H7 (cell line): ENCODE results near the gene KCNQ1OT1. TPM values are rescaled to one million over a fixed set of nuclear protein-coding genes. Genes with fewer than 3 reads are reported as not detected.

Source experiments
- DNase-seq: peaks from one replicate; pipeline ENCODE4 v3.0.0; 2012
- H3K27me3 ChIP-seq: 2 replicates; pipeline ENCODE4 v1.6.0; 2011; ENCODE audit warnings: mild to moderate bottlenecking, low read length; ENCODE audit not compliant: control insufficient read depth, insufficient read depth
- H3K36me3 ChIP-seq: replicated peaks from 2 replicates; pipeline ENCODE4 v1.5.1; 2011; ENCODE audit warnings: low read length; ENCODE audit not compliant: control insufficient read depth, insufficient read depth
- H3K4me3 ChIP-seq: 2 replicates; pipeline ENCODE4 v1.5.1; 2011; ENCODE audit warnings: low read depth, mild to moderate bottlenecking, control low read depth, low read length, moderate library complexity; ENCODE audit not compliant: insufficient read depth
- total RNA-seq: library from RNA; depleted of rRNA; stranded (reverse); fragments of >200 nt; shearing (Covaris generic); gene quantifications from 2 replicates; pipeline ENCODE4 v1.2.3, GENCODE V29; 2014

Gene KCNQ1OT1
- total RNA-seq, 1 experiment from 2014 or later: 0.83 TPM

- H3K36me3 ChIP-seq: no peaks in the 10 kb centered on the region
- no peak for DNase-seq
- H3K4me3 ChIP-seq: no peak overlapping the region
- H3K27me3 ChIP-seq: peaks cover 1% of the 10 kb centered on the region; the same call in 1 of the 2 replicates
Observed at GRCh38 chr11:2694495-2694894, 5.3 kb downstream of the KCNQ1OT1 start.

DNA sequence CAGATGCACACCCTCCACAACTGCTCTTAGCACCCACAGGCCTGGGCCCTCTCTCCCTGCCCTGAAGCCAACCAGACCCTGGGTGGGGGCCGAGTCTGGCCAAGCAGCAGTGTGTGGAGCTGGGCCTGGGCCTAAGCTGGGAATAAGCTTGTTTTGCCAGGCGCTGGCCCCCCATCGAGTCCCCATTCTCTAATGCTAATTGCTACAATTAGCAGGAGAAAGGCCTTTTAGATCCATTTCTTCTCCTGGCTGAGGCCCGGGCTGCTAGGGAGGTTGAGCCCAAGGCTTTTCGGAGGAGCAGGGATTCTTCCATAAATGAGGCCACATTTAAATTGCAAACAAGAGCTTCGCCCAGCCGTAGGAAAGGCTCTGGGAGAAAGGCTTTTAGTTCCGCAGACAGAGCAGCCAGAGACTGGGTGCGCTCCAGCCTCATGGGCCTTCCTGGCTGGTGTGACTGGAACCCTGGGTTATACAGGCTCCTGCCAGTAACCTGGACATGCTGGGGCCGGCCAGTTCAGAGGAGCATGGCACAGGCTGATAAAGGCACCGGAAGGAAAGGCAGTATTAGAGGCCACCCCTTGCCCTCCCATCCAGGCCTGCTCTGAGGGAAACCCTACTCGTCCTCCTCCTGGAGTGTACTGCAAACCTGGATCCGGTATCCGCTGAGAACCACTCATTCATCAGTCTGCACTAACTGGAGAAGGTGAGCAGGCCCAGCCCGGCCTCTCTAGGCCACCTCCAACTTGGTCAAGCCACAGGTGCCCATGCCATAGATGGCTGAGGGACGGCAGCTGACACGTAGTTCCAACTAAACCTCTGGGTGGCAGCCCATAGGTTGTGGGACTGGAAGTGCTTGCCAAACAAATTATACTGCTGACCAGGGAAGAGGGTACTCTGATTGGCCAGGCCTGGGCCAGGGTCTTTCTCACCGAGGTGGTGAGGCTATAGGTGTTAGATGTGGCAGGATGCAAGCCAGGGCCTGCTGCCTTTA lies 6.2 kb downstream of the KCNQ1OT1 start:
- H3K4me3 ChIP-seq: no peak overlapping the region
- peaks cover 1% of the 10 kb centered on the region; the same call in 1 of the 2 replicates for H3K27me3 ChIP-seq
- peak; percentile 89 for DNase-seq
- no peaks in the 10 kb centered on the region for H3K36me3 ChIP-seq

GRCh38 chr11:2691991-2692875 lies 7.6 kb downstream of the KCNQ1OT1 start:
- DNase-seq: peak; percentile 78

DNA sequence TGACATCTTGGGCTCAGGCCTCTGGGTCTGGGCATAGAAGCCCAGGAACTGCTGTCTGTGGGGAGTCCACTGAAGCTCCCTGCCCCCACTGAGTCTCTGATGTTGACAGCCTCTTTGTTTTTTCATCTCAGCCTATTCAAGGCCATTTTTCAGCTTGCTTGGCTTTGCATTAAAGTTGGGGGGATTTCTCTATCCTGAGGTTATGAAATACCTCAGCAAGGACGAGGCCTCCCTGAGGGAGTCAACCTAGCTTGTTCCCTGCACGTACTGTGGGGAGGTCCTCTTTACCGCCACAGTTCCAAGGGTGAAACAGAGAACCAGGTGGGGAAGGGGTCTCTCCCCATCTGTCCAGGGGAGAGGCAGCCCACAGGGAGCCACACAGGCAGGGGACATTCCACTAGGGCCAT lies 8.4 kb downstream of the KCNQ1OT1 start:
- Histone ChIP-seq H3K4me3 (no peak overlapping the region), H3K36me3 (no peaks in the 10 kb centered on the region), H3K27me3 (peaks cover 1% of the 10 kb centered on the region; the same call in 1 of the 2 replicates)
- no peak for DNase-seq

More at GRCh38 chr11:2691991-2692875, 7.6 kb downstream of the KCNQ1OT1 start:
- Histone ChIP-seq H3K27me3 (peaks cover 1% of the 10 kb centered on the region; the same call in 1 of the 2 replicates), H3K4me3 (no peak overlapping the region), H3K36me3 (no peaks in the 10 kb centered on the region)

GRCh38 chr11:2690596-2691354 lies 9.0 kb downstream of the KCNQ1OT1 start:
- no peaks in the 10 kb centered on the region for H3K36me3 ChIP-seq

GRCh38 chr11:2689651-2690575 lies 9.9 kb downstream of the KCNQ1OT1 start:
- no peak for DNase-seq
- Histone ChIP-seq H3K27me3 (peaks cover 1% of the 10 kb centered on the region; the same call in 1 of the 2 replicates), H3K36me3 (no peaks in the 10 kb centered on the region)

More at GRCh38 chr11:2690596-2691354, 9.0 kb downstream of the KCNQ1OT1 start:
- peaks cover 1% of the 10 kb centered on the region; the same call in 1 of the 2 replicates for H3K27me3 ChIP-seq
- no peak overlapping the region for H3K4me3 ChIP-seq
- no peak for DNase-seq

GRCh38 chr11:2688381-2689231 lies 11.2 kb downstream of the KCNQ1OT1 start:
- no peaks in the 10 kb centered on the region for H3K36me3 ChIP-seq

More at GRCh38 chr11:2689651-2690575, 9.9 kb downstream of the KCNQ1OT1 start:
- H3K4me3 ChIP-seq: no peak overlapping the region

DNA sequence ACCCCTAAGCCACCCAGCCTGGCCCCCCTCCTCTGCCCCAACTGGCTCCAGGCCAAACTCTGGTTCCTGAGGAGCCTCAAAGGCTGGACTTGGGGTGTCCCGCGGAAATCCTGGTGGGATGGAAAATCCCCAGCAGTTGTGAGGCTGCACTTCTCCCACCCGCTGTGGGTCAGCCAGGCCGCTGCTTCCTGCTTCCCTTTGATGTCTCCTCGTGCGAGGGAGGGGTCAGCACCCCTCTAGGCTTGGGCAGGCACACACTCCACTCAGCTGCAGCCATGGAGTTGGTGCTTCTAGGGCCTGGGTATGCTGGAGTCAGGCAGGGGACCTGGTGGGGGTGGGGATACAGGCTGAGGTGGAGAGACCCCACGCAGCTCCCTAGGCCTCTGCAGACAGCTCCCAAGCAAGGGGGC lies 12.0 kb downstream of the KCNQ1OT1 start:
- peaks cover 1% of the 10 kb centered on the region; the same call in 1 of the 2 replicates for H3K27me3 ChIP-seq
- H3K36me3 ChIP-seq: no peaks in the 10 kb centered on the region
- no peak overlapping the region for H3K4me3 ChIP-seq
- DNase-seq: peak; percentile 82

More at GRCh38 chr11:2688381-2689231, 11.2 kb downstream of the KCNQ1OT1 start:
- DNase-seq: no peak
- Histone ChIP-seq H3K27me3 (peaks cover 1% of the 10 kb centered on the region; the same call in 1 of the 2 replicates), H3K4me3 (no peak overlapping the region)

- peaks cover 1% of the 10 kb centered on the region; the same call in 1 of the 2 replicates for H3K27me3 ChIP-seq
- no peak for DNase-seq
- H3K4me3 ChIP-seq: no peak overlapping the region
- H3K36me3 ChIP-seq: no peaks in the 10 kb centered on the region
Observed at GRCh38 chr11:2687223-2687530, 12.6 kb downstream of the KCNQ1OT1 start.

DNA sequence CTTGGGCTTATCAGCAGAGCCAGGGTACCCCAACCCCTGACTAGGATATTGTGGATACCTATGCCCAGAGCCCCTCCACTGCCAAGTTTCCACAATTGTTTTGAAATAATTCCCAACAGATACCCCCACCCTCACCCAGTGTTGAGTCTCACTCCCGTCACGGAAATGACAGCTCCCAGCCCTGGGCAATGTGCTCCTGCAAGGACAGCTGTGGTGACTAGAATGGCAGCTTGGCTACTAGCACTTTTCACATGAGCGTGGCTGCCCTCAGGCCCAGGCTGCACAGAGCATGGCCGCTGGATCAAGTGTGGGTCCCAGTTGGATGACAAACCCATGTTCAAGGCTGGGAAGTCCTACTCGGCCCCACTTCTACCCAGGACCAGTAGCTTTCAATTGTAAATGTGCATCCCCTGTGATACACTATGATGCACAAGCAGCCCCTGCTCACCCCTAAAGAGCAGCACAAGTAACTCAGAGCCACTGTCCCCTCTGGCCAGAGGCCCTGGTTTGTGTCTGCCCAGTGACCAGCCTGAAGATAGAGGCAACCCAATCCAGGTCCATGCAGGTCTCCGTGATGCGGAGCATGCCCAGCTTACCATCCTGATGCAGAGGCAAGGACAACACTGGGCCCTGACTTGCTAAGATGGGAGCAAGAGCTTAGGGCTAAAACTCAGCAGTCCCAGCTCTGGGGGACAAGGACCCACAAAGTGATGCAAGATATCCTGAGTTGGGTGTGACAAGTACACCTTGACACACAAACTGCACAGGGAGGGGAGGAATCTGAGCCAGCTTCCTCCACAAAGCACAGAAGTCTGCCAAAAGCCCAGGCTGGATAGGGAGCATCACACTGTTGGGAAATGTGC lies 13.2 kb downstream of the KCNQ1OT1 start:
- no peak overlapping the region for H3K4me3 ChIP-seq
- H3K27me3 ChIP-seq: peaks cover under 1% of the 10 kb centered on the region; the same call in 1 of the 2 replicates
- DNase-seq: no peak
- H3K36me3 ChIP-seq: no peaks in the 10 kb centered on the region

DNA sequence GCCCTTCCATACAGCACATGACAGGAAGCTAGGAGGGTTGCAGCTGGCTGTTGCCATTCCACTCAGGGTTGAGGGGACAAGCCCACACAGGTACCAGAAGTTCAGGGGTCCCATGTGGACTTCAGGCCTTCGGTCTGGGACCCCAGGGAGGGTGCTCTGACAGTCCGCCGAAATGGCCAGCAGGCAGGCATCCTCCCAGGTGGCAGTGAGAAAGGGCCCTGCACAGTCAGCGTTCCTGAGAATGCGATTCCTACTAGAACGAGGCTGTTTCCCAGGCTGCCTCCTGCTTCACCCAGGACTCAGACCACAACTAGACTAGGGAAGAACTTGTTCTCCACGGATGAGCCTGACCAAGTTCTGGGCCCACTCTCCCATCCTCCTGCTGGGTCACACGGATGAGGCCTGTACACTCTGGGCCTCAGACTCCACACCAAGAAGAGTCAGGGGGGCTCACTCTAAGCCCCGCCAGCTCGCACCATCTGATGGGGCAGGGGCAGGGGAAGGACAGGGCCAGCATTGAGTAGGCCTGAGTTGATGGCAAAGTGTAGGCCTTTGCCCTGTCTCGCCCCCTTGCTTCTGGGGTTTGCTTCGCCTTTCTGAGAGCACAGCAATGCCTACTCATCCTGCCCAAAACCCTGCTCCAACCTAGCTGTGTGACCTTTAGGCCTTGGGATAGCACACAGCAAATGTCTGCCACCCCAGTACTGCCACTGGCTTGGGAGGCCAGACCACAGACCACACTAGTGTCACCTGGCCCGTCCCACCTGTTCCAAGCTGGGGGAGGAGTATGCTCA lies 14.0 kb downstream of the KCNQ1OT1 start:
- Histone ChIP-seq H3K36me3 (no peaks in the 10 kb centered on the region; the same call in 1 of the 2 replicates), H3K27me3 (no peaks in the 10 kb centered on the region), H3K4me3 (no peak overlapping the region)
- no peak for DNase-seq
